ENCODE measurements around the gene SRBD1.

The SRBD1 gene

DNA sequence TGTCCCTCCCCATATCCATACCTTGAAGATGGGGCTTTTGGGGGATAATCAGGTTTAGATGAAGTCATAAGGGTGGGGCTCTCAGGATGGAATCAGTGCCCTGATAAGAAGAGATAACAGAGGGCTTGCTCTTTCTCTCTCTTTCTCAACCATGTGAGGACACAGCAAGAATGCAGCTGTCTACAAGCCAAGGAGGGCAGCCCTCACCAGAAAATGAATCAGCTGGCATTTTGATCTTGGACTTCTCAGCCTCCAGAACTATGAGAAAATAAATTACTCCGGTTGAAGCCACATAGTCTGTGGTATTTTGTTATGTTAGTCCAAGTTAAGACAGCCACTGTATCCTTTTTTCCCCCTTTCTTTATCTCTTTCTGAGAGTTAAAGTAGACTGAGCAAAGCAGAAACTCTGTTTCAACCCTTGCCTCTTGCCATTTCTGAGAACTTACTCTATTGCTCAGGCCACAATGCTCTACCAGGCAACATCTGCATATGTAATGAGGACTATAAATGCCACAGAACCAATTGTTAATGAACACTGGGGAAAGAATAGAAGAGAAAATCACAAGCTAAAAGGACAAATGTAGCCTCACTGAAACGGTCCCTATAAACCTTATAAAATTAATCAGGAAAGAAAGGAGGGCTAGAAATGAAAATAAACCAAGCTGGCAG, 56.9 kb downstream of the SRBD1 start:
- no peak for TF ChIP-seq SIN3A (IDR thresholded peaks at IDR 0.05; ENCODE audit: borderline replicate concordance, insufficient read depth, low read length)
- no peak for TF ChIP-seq TAF1 (IDR thresholded peaks at IDR 0.05; ENCODE audit: borderline replicate concordance, insufficient read depth, low read length)
- TF ChIP-seq, protein P1, sequence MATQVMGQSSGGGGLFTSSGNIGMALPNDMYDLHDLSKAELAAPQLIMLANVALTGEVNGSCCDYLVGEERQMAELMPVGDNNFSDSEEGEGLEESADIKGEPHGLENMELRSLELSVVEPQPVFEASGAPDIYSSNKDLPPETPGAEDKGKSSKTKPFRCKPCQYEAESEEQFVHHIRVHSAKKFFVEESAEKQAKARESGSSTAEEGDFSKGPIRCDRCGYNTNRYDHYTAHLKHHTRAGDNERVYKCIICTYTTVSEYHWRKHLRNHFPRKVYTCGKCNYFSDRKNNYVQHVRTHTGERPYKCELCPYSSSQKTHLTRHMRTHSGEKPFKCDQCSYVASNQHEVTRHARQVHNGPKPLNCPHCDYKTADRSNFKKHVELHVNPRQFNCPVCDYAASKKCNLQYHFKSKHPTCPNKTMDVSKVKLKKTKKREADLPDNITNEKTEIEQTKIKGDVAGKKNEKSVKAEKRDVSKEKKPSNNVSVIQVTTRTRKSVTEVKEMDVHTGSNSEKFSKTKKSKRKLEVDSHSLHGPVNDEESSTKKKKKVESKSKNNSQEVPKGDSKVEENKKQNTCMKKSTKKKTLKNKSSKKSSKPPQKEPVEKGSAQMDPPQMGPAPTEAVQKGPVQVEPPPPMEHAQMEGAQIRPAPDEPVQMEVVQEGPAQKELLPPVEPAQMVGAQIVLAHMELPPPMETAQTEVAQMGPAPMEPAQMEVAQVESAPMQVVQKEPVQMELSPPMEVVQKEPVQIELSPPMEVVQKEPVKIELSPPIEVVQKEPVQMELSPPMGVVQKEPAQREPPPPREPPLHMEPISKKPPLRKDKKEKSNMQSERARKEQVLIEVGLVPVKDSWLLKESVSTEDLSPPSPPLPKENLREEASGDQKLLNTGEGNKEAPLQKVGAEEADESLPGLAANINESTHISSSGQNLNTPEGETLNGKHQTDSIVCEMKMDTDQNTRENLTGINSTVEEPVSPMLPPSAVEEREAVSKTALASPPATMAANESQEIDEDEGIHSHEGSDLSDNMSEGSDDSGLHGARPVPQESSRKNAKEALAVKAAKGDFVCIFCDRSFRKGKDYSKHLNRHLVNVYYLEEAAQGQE (IDR thresholded peaks at IDR 0.05; ENCODE audit: insufficient read depth in 1 of 2, low read depth in 2 of 2, low read length in 2 of 2): no peak
- no peak for TF ChIP-seq FOXP2 (optimal IDR thresholded peaks at IDR 0.05; ENCODE audit: borderline replicate concordance, extremely low read depth, extremely low read length, insufficient read depth)
- no peak for TF ChIP-seq POLR2AphosphoS5 (IDR thresholded peaks at IDR 0.05; ENCODE audit: low read depth, low read length)

DNA sequence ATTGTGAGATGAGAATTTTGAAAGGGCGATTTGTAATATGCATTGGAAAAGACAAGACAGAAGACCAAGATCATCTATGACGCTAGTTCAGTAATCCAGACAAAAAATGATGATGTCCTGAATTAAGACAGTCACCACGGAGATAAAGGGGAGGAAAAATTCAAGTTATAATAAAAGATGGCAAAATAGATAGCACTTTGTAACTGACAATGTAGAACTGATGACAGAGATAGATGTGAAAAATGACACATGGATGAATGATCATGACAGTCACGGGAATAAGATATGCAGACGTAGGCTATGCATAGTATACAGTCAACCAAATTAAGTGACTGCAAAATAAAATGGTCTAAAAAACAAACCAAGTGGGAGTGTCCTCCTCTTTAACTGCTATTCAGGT, 59.2 kb downstream of the SRBD1 start:
- TF ChIP-seq SIN3A (IDR thresholded peaks at IDR 0.05; ENCODE audit: borderline replicate concordance, insufficient read depth, low read length) (no peak), FOXP2 (optimal IDR thresholded peaks at IDR 0.05; ENCODE audit: borderline replicate concordance, extremely low read depth, extremely low read length, insufficient read depth) (no peak), TAF1 (IDR thresholded peaks at IDR 0.05; ENCODE audit: borderline replicate concordance, insufficient read depth, low read length) (no peak), POLR2AphosphoS5 (IDR thresholded peaks at IDR 0.05; ENCODE audit: low read depth, low read length) (no peak)

DNA sequence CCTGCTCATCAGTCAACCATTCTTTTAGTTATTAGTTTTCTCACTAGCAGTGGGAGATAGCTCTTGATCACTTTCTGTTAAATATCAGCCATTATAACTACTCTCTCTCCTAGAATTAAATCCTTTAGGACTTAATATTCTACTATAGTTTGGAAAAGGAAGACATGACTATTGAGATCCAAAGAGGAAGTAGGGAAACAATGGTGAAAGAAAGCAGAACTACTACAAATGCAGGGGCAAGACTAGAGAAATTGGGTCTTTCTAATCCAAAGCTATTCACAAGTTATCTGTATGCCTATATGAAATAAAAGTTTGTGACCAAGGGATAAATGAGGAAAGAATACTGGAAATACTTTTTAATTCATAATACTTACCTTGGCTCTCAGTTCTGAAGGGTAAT, 65.1 kb downstream of the SRBD1 start:
- TF ChIP-seq FOXP2 (optimal IDR thresholded peaks at IDR 0.05; ENCODE audit: borderline replicate concordance, extremely low read depth, extremely low read length, insufficient read depth) (no peak), TAF1 (IDR thresholded peaks at IDR 0.05; ENCODE audit: borderline replicate concordance, insufficient read depth, low read length) (no peak), POLR2AphosphoS5 (IDR thresholded peaks at IDR 0.05; ENCODE audit: low read depth, low read length) (no peak), SIN3A (IDR thresholded peaks at IDR 0.05; ENCODE audit: borderline replicate concordance, insufficient read depth, low read length) (no peak)
- TF ChIP-seq, protein P1 (IDR thresholded peaks at IDR 0.05; ENCODE audit: insufficient read depth in 1 of 2, low read depth in 2 of 2, low read length in 2 of 2): no peak

DNA sequence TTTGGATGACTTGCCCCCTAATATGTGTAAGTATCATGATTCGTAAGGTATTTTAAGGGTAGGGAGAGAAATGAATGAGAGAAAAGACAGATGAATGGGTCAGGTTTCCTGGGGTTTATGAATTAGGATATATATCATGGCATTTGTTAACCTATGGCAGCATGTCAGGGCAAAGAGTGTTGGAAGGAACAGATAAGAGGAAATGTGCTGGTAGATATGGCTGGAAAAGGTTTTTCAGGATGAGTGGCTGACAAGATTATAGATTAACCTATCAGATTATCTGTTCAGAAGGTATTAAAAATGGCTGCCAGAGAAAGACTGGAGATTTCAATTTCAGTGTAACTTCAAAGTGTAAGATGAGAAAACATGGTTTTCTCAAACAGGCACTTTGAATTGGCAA, 67.8 kb downstream of the SRBD1 start:
- TF ChIP-seq FOXP2 (optimal IDR thresholded peaks at IDR 0.05; ENCODE audit: borderline replicate concordance, extremely low read depth, extremely low read length, insufficient read depth): no peak
- TF ChIP-seq SIN3A (IDR thresholded peaks at IDR 0.05; ENCODE audit: borderline replicate concordance, insufficient read depth, low read length): no peak
- TF ChIP-seq TAF1 (IDR thresholded peaks at IDR 0.05; ENCODE audit: borderline replicate concordance, insufficient read depth, low read length): no peak
- TF ChIP-seq, protein P1 (IDR thresholded peaks at IDR 0.05; ENCODE audit: insufficient read depth in 1 of 2, low read depth in 2 of 2, low read length in 2 of 2): no peak
- TF ChIP-seq POLR2AphosphoS5 (IDR thresholded peaks at IDR 0.05; ENCODE audit: low read depth, low read length): no peak

DNA sequence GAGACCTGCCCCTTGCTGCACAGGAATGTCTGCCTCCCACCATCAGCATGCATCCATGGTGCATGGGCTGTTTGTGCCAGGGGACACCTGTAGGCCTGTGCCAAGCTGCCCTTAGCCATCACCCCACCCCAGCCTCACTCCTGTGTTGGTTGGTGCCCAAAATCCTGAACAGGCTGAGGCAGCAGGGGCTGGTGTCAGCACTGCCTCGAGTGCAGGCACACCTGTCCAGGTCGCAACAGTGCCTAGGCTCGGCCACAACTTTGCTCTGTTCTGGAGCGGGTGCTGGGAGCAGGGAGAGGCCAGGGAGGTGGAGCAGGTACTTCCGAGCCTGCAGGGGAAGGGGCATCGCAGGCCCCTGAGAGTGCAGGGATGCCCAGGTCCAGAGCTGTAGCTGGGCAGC, 69.1 kb downstream of the SRBD1 start:
- TF ChIP-seq POLR2AphosphoS5 (IDR thresholded peaks at IDR 0.05; ENCODE audit: low read depth, low read length) (no peak), SIN3A (IDR thresholded peaks at IDR 0.05; ENCODE audit: borderline replicate concordance, insufficient read depth, low read length) (no peak), TAF1 (IDR thresholded peaks at IDR 0.05; ENCODE audit: borderline replicate concordance, insufficient read depth, low read length) (no peak), FOXP2 (optimal IDR thresholded peaks at IDR 0.05; ENCODE audit: borderline replicate concordance, extremely low read depth, extremely low read length, insufficient read depth) (no peak)
- TF ChIP-seq, protein P1 (IDR thresholded peaks at IDR 0.05; ENCODE audit: insufficient read depth in 1 of 2, low read depth in 2 of 2, low read length in 2 of 2): no peak

All from PFSK-1 (cell line).